ENCODE results near the gene TIMM9.
"Not testable (repeated sequence)": the region's sequence is repeated elsewhere in the genome, so short reads cannot be mapped to it uniquely, and the experiment has no call there.

The TIMM9 gene

DNA sequence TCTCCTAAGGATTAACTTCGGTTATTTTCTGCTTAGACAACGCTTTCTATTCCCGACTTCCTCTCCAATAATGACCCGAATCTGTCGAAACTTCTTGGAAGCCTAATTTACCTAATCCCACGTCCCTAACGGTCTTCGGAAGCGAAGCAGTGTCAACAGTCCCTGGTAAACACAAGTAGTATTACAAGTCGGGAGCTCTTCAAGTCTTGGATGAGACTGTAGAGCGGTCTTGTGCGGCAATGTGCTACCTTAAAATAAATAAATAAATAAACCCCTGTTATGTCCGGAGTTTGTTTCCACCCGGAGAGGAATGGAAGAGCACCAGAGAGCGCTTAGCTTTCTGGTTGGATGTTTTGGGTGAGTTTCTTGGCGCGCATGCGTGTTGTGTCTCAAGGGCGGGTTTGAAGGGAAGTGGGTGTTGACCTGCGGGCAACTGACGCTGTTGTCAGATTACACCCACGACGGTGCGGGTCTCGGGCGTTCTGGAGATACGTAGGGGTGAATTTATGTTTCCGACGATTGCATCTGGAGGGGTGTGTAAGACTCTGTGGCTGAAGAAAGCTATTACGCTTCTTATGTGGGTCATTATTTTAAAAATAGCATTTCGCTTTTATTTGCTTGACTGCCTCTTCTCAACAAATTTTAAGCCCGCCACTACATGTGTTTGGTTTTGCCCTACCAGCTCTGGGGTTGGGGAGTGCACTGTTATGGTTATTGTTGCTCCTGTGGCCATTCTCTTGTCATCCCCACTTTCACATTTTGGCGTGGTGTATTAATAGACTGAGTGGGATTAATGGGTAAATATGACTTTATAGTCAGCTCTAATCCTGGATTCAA is at the start of gene TIMM9, which contains the start of gene KIAA0586:
Gene TIMM9 (minus strand): TSS at position 251 of the 837 bp plus-strand sequence. CDS start 15,586 bp downstream, outside the sequence.
Gene KIAA0586 (plus strand): TSS at position 439 of the 837 bp plus-strand sequence. CDS start 546 bp downstream, outside the sequence.
- DNase-seq: no peak

GRCh38 chr14:58476320-58476719 is 49.0 kb upstream of the TIMM9 start:
- no peak for DNase-seq

GRCh38 chr14:58469309-58469708 is 42.0 kb upstream of the TIMM9 start:
- no peak for DNase-seq

DNA sequence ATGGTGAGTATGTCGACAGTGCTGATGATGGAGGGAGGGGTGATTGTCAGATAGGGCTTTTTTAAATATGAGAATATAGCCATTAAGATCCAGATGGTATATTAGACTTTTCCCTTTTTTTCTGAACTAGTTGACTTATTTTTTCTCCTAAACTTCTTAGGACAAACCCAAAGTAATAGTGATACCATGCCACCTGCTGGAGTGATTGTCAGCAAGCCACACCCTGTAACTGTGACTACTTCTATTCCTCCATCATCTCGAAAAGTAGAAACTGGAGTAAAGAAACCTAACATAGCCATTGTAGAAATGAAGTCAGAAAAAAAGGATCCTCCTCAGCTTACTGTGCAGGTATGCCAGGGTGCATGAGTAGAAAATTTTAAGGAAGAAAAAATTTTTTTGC is 40.2 kb upstream of the TIMM9 start:
- no peak for DNase-seq

DNA sequence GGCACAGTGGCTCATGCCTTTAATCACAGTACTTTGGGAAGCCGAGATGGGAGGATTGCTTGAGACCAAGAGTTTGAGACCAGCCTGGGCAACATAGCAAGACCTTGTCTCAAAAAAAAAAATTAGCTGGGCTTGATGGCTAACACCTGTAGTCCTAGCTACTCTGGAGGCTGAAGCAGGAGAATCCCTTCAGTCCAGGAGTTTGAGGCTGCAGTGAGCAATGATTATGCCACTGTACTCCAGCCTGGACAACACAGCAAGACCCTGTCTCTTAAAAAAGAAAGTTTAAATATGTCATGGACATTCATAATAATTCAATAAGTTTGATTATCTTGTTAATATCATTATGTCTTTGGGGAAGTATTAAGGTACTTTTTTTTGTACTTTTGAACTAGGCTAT is 39.1 kb upstream of the TIMM9 start:
- no peak for DNase-seq

DNA sequence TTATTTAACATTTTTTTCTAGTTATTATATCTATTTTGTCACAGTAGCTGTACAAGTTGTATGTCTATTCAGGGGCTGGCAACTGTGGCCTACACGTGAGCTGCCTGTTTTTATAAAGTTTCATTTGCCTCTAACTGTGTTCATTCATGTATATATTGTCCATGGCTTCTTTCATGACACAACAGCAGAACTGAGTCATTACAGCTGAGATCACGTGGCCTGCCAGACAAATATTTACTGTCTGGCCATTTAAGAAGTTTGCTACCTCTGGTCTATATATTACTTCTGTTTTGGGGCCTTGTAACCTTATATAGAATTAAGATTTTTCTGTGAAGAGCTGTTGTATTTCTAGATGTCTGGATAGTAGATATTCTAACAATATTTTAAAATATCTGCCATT is 38.1 kb upstream of the TIMM9 start:
- DNase-seq: no peak

GRCh38 chr14:58464652-58465051 is 37.3 kb upstream of the TIMM9 start:
- no peak for DNase-seq

GRCh38 chr14:58463147-58463546 is 35.8 kb upstream of the TIMM9 start:
- DNase-seq: no peak

GRCh38 chr14:58460772-58461171 is 33.4 kb upstream of the TIMM9 start:
- no peak for DNase-seq

GRCh38 chr14:58455593-58456265 is 28.4 kb upstream of the TIMM9 start:
- no peak for DNase-seq

DNA sequence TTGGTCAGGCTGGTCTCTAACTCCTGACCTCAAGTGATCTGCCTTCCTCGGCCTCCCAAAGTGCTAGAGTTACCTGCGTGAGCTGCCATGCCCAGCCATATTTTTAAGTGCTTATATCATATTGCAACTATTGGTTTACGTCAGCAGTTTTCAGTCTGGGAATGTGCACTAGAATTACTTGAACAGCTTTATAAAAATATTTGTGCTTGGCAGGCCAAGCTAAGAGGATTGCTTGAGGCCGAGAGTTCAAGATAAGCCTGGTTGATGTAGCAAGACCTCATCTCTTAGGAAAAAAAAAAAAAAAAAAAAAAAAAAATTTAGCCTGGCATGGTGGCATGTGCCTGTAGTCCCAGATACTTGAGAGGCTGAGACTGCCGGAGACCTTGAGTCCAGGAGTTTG is 17.3 kb upstream of the TIMM9 start:
- DNase-seq: no peak

GRCh38 chr14:58439476-58439875 is 12.1 kb upstream of the TIMM9 start:
- DNase-seq: no peak

GRCh38 chr14:58430156-58430555 is 2.8 kb upstream of the TIMM9 start:
- no peak for DNase-seq

DNA sequence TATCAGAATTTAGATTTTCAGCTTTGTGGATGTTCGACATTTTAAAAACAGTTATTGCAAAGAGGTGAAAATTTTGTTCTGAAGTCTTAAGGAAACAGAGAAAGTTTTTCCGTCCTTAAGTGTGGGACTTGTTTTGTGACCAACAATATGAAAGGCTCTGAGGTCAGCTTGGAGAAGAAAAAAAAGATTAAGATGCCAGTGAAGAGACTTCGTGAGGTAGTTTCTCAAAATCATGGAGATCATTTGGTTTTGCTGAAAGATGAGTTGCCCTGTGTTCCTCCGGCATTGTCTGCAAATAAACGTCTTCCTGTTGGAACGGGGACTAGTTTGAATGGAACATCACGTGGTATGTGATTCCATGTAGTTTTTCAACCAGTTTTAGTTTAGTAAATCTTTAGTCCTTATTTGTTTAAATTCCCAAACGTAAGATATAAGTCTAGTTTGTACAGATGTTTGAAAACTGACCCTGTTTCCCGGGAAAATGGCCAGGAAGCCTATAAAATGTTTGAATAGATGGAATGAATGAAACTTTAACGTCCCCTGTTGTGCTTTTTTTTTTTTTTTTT is 870 bp upstream of the TIMM9 start:
- DNase-seq: no peak

GRCh38 chr14:58426670-58427280 is 556 bp downstream of the TIMM9 start:
- no peak for DNase-seq

GRCh38 chr14:58416934-58417333 is 10.4 kb downstream of the TIMM9 start:
- DNase-seq: not testable (repeated sequence)

- DNase-seq: no peak
Measured at GRCh38 chr14:58415636-58416547, 11.4 kb downstream of the TIMM9 start.

- no peak for DNase-seq
Measured at GRCh38 chr14:58414845-58415244, 12.5 kb downstream of the TIMM9 start.

- no peak for DNase-seq
Measured at GRCh38 chr14:58408681-58409215, 18.6 kb downstream of the TIMM9 start.

- no peak for DNase-seq
Measured at GRCh38 chr14:58401587-58401986, 25.7 kb downstream of the TIMM9 start.

DNA sequence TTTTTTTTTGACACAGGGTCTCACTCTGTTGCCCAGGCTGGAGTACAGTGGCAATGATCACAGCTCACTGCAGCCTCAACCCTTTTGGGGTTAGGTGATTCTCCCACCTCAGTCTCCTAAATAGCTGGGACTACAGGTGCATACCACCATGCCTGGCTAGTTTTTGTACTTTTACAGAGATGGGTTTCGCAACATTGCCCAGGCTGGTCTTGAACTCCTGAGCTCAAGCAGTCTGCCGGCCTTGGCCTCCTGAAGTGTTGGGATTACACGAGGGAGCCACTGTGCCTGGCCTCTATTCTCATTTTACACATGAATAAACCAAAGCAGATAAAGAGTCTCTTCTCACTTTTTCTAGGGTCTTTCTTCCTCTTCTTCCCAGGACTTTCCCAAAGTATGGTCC is 28.4 kb downstream of the TIMM9 start:
- no peak for DNase-seq

DNA sequence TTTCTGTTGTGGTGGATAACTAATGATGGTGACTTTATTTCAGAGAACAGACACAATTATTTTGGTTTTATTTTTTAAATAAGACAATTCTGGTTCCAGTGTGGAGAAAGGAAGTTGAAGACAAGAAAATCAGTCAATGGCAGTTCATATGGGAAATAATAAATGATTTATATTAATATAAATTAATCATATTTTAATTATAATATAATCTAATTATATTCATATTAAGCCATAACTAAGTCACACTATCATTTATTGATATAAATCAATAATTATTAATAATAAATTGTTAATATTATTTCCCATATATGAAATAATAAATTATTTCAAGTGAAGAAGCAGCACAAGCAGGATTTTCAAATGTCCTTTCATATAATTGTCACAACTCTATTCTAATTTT is 28.8 kb downstream of the TIMM9 start:
- DNase-seq: no peak
